Neural progenitor cell (in vitro differentiated cells): ENCODE results near the gene NSUN2.

Experiments used
- CTCF ChIP-seq: fragments of 200-600 bp; sonication (generic); IDR thresholded peaks from 2 replicates; pipeline ENCODE4 v1.5.1; 2017; ENCODE audit warnings: antibody characterized with exemption, mild to moderate bottlenecking
- EZH2 ChIP-seq: fragments of 200-600 bp; sonication (generic); IDR thresholded peaks from 2 replicates; pipeline ENCODE4 v1.6.1; 2017; ENCODE audit warnings: antibody characterized with exemption, mild to moderate bottlenecking, moderate library complexity

GRCh38 chr5:6655432-6655831 is 22.6 kb upstream of the NSUN2 start:
- TF ChIP-seq CTCF (no peak), EZH2 (no peak)
